ENCODE data around the gene AKT1S1.

DNA sequence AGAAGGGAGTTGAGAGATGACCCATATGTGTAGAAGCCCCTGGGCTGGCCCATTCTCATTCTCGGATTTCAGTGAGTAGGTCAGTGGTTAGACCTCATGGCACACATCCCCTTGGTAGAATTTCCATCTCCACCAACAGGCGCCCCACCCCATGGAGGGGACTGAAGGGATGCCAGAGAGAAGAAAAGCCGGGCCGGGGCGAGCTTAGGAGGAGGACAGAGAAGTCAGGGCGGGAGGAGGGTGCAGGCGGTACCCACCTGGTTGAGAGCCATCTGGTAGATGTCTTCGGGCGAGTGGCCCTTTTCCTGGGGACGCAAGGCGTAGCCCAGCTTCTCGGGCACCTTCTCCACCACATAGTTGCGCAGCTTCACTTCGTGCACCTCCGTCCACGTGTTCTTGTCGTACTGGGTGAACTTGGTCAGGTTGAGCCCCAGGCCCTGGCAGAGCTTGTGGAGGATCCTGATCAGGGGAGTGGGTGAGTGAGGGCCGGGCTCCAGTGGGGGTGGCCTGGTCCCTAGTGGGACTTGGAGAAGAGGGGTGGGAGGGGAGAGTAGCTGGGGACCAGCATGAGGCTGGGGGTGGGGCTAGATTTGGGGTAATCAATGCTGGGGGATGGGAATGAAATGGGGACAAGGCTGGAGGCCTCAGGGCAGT lies 17.0 kb upstream of the AKT1S1 start:
- TF ChIP-seq, protein P1, sequence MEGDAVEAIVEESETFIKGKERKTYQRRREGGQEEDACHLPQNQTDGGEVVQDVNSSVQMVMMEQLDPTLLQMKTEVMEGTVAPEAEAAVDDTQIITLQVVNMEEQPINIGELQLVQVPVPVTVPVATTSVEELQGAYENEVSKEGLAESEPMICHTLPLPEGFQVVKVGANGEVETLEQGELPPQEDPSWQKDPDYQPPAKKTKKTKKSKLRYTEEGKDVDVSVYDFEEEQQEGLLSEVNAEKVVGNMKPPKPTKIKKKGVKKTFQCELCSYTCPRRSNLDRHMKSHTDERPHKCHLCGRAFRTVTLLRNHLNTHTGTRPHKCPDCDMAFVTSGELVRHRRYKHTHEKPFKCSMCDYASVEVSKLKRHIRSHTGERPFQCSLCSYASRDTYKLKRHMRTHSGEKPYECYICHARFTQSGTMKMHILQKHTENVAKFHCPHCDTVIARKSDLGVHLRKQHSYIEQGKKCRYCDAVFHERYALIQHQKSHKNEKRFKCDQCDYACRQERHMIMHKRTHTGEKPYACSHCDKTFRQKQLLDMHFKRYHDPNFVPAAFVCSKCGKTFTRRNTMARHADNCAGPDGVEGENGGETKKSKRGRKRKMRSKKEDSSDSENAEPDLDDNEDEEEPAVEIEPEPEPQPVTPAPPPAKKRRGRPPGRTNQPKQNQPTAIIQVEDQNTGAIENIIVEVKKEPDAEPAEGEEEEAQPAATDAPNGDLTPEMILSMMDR (IDR thresholded peaks at IDR 0.05; ENCODE audit: poor library complexity), result no peak
- no peak for TF ChIP-seq EZH2 (IDR thresholded peaks at IDR 0.05; ENCODE audit: borderline replicate concordance)
- no peak for TF ChIP-seq EZH2phosphoT487 (IDR thresholded peaks at IDR 0.05; ENCODE audit: low read depth, severe bottlenecking, unreplicated experiment)
